Astrocyte of the cerebellum (primary cell): ENCODE measurements around the gene CLCN3.
"Not testable (repeated sequence)": the region's sequence is repeated elsewhere in the genome, so short reads cannot be mapped to it uniquely, and the experiment has no call there.

ENCODE experiments used
- DNase-seq: peaks from one replicate; pipeline ENCODE4 v3.0.0-alpha.2; 2011; ENCODE audit warnings: low read depth
- H3K4me3 ChIP-seq: 2 replicates; pipeline ENCODE4 v1.5.1; 2011; ENCODE audit warnings: mild to moderate bottlenecking, low read depth, low read length, moderate library complexity
- CTCF ChIP-seq: IDR thresholded peaks from 2 replicates; pipeline ENCODE4 v1.5.1; 2012; ENCODE audit warnings: low read length, low read depth, moderate library complexity, mild to moderate bottlenecking; ENCODE audit errors: missing control alignments
- in situ Hi-C: cut with HindIII; loops from 2 replicates; pipeline ENCODE4 v1.10.0; 2017; ENCODE audit warnings: low sequenced_read_pairs

The CLCN3 gene

GRCh38 chr4:169668069-169668721 lies 47.8 kb downstream of the CLCN3 start:
- no peak for TF ChIP-seq CTCF
- in situ Hi-C loops, result no loop called here
- H3K4me3 ChIP-seq, result no peak overlapping the region
- DNase-seq, result no peak

DNA sequence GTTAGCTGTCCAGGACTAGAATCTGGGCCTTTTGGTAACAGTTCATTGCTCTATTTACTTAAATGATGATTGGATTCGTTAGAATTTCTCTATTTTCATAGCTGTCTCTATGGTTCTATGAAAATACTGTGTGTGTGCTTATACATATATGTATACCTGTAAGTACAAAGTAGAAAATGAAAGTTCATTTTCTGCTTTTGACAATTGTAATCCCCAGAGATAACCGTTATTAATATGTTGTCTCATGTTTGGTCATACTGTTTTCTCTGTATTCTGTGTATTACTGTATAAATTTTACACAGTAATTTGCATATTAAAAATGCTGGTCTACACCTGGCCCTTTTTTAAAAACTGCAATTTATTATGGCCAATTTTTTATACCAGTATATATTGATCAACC lies 55.4 kb downstream of the CLCN3 start:
- no peak for TF ChIP-seq CTCF
- DNase-seq, result no peak
- in situ Hi-C loops, result no loop called here
- no peak overlapping the region for H3K4me3 ChIP-seq

GRCh38 chr4:169677150-169677748 lies 56.9 kb downstream of the CLCN3 start:
- no peak overlapping the region for H3K4me3 ChIP-seq
- DNase-seq, result no peak
- in situ Hi-C loops, result no loop called here
- TF ChIP-seq CTCF, result no peak

GRCh38 chr4:169678486-169678885 lies 58.1 kb downstream of the CLCN3 start:
- in situ Hi-C loops, H3K4me3 ChIP-seq, DNase-seq: not testable (repeated sequence)

DNA sequence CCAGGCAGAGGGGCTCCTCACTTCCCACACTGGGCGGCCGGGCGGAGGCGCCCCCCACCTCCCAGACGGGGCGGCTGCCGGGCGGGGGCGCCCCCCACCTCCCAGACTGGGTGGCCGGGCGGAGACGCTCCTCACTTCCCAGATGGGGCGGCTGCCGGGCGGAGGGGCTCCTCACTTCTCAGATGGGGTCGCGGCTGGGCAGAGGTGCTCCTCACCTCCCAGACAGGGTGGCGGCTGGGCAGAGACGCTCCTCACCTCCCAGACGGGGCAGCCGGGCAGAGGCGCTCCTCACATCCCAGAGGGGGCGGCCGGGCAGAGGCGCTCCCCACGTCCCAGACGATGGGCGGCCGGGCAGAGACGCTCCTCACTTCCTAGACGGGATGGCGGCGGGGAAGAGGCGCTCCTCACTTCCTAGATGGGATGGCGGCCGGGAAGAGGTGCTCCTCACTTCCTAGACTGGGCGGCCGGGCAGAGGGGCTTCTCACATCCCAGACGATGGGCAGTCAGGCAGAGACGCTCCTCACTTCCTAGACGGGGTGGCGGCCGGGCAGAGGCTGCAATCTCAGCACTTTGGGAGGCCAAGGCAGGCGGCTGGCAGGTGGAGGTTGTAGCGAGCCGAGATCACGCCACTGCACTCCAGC lies 58.7 kb downstream of the CLCN3 start:
- DNase-seq, H3K4me3 ChIP-seq, in situ Hi-C loops: not testable (repeated sequence)

DNA sequence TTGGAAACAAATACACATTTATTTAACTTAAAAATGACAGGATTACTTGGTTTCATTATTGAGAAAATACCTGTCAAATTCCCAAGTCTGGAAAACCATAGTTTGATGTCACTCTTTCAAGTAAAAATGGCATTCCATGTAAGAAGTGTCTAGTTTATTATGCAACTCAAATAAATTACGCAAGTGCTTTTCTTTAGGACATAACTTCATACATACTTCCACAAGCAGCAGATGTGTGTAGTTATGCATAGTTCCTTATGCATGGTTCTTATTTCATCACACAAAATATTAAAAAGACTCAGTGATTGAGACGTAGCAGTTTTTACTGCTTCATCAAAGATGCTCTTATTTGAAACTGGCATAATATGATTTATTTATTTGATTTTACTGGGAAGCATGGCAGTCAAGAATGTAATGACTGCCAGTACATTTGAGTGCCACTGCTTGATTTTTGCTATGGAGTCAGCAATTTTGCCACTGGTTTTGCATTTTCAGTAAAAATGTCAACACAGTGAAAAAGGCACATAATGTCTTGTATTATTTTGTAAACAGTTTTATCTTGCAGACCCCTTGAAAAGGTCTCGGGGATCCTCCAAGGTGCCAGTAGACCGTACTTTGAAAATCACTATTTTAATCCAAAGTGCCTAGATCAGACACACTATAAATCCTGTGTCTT lies 62.1 kb downstream of the CLCN3 start:
- no peak overlapping the region for H3K4me3 ChIP-seq
- DNase-seq, result no peak
- TF ChIP-seq CTCF, result no peak

DNA sequence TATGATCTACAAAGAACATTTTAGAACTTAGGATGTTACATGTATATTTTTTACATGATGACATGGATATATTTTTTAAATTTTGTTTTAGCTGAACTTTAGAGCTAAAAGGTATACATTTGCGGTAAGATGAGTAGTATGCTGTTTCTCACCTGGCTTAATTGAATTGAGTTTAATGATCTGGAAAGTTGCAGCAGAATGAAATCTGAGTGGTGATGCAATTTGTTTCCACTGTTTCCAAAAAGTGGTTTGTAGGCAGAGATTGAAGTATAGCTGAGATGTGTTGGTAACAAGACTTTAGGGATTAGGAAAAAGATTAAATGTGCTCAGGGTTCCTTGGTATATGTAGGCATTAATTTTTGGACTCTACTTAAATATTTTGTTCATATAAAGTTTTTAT lies 69.3 kb downstream of the CLCN3 start:
- in situ Hi-C loops, result no loop called here
- DNase-seq, result no peak
- no peak overlapping the region for H3K4me3 ChIP-seq
- TF ChIP-seq CTCF, result no peak

More for the DNA sequence above, 62.1 kb downstream of the CLCN3 start:
- in situ Hi-C loops, result no loop called here
